ENCODE results near the gene SETD5. TPM values are rescaled to one million over a fixed set of nuclear protein-coding genes. Genes with fewer than 3 reads are reported as not detected.
"Not testable (repeated sequence)": the region's sequence is repeated elsewhere in the genome, so short reads cannot be mapped to it uniquely, and the experiment has no call there.

The SETD5 gene
- total and polyA plus RNA-seq, 11 donors: 28.2 to 84.2 (median 47.6) TPM

GRCh38 chr3:9476935-9477334 lies 79.5 kb downstream of the SETD5 start:
- Histone ChIP-seq H3K4me3 (no peak overlapping the region), H3K4me1 (no peaks in the 10 kb centered on the region), H3K27ac (no peak overlapping the region), H3K36me3 (peaks cover 3 to 100% (median 98%) of the 10 kb centered on the region in 9 donors), H3K9me3 (no peaks in the 10 kb centered on the region), H3K27me3 (no peaks in the 10 kb centered on the region)
- intact Hi-C loops (cut with DNase I): no loop called here
- WGBS, 4 donors: 93 to 98% (median 96%) methylated on average over 5 of the region's 5 CpGs
- ATAC-seq: peak in 1 of 4 donors; percentile 15
- no peak for DNase-seq
- TF ChIP-seq CTCF (IDR thresholded peaks at IDR 0.05): no peak
- TF ChIP-seq POLR2A (IDR thresholded peaks at IDR 0.05): no peak

- H3K27me3 ChIP-seq: no peaks in the 10 kb centered on the region
- H3K27ac ChIP-seq: no peak overlapping the region
- H3K9me3 ChIP-seq: no peaks in the 10 kb centered on the region
- TF ChIP-seq CTCF (IDR thresholded peaks at IDR 0.05) (no peak), POLR2A (IDR thresholded peaks at IDR 0.05) (no peak)
- peaks cover 0 to 96% (median 85%) of the 10 kb centered on the region in 9 donors for H3K36me3 ChIP-seq
- intact Hi-C loops (cut with DNase I): no loop called here
- ATAC-seq (no peak), DNase-seq (no peak)
- no peaks in the 10 kb centered on the region for H3K4me1 ChIP-seq
- no peak overlapping the region for H3K4me3 ChIP-seq
- whole genome bisulfite sequencing, 4 donors: 91 to 99% (median 95%) methylated on average over 1 of the region's 1 CpG
Observed at GRCh38 chr3:9480265-9480664, 82.8 kb downstream of the SETD5 start.

GRCh38 chr3:9485248-9485647 lies 87.8 kb downstream of the SETD5 start:
- 93 to 99% (median 98%) methylated on average over 1 of the region's 1 CpG for WGBS, 4 donors

GRCh38 chr3:9491506-9491905 lies 94.1 kb downstream of the SETD5 start:
- WGBS, 4 donors: 65 to 70% (median 67%) methylated on average over 3 of the region's 3 CpGs
- intact Hi-C loops (cut with DNase I): no loop called here
- H3K4me3 ChIP-seq: no peak overlapping the region
- peaks cover 0 to 18% (median 1%) of the 10 kb centered on the region in 12 donors for H3K9me3 ChIP-seq
- H3K4me1 ChIP-seq: no peaks in the 10 kb centered on the region
- peaks cover 0 to 2% (median 0%) of the 10 kb centered on the region in 9 donors for H3K36me3 ChIP-seq
- no peak for TF ChIP-seq POLR2A (IDR thresholded peaks at IDR 0.05)
- no peak for TF ChIP-seq CTCF (IDR thresholded peaks at IDR 0.05)
- H3K27me3 ChIP-seq: no peaks in the 10 kb centered on the region
- no peak for DNase-seq
- H3K27ac ChIP-seq: no peak overlapping the region
- ATAC-seq: no peak

More at GRCh38 chr3:9485248-9485647, 87.8 kb downstream of the SETD5 start:
- H3K27ac ChIP-seq: no peak overlapping the region
- no peaks in the 10 kb centered on the region for H3K4me1 ChIP-seq
- ATAC-seq (no peak), DNase-seq (no peak)
- H3K27me3 ChIP-seq: no peaks in the 10 kb centered on the region
- intact Hi-C loops (cut with DNase I): no loop called here
- peaks cover 0 to 56% (median 45%) of the 10 kb centered on the region in 9 donors for H3K36me3 ChIP-seq
- TF ChIP-seq CTCF (IDR thresholded peaks at IDR 0.05) (no peak), POLR2A (IDR thresholded peaks at IDR 0.05) (no peak)
- peaks cover 0 to 18% (median 1%) of the 10 kb centered on the region in 12 donors for H3K9me3 ChIP-seq
- H3K4me3 ChIP-seq: no peak overlapping the region

- H3K27ac ChIP-seq; DNase-seq; ATAC-seq; H3K9me3 ChIP-seq; H3K27me3 ChIP-seq; intact Hi-C loops (cut with DNase I); H3K4me1 ChIP-seq; H3K36me3 ChIP-seq; H3K4me3 ChIP-seq: not testable (repeated sequence)
- WGBS, 4 donors: 92 to 95% (median 93%) methylated on average over 15 of the region's 15 CpGs
Observed at GRCh38 chr3:9494036-9494435, 96.6 kb downstream of the SETD5 start.
